ENCODE measurements around the gene CST2.
A peak's percentile ranks its signal among the peaks of the same experiment; 100 is the strongest.
"Not testable (repeated sequence)": the region's sequence is repeated elsewhere in the genome, so short reads cannot be mapped to it uniquely, and the experiment has no call there.

The CST2 gene

DNA sequence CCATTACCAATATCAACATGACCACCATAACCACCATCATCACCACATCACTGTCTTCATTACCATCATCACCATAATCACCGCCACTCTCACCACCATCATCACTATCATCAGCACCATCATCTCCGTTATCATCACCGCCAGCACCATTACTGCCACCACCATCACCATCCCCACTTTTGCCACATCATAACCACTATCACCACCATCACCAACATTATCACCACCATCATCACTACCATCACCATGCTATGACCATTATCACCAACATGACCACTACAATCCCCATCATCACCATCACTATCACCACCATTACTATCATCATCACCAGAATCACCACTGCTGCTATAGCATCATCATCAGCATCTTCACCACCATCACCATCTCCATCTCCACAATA, 25.7 kb downstream of the CST2 start:
- no peak for DNase-seq (ENCODE audit: low spot score)

DNA sequence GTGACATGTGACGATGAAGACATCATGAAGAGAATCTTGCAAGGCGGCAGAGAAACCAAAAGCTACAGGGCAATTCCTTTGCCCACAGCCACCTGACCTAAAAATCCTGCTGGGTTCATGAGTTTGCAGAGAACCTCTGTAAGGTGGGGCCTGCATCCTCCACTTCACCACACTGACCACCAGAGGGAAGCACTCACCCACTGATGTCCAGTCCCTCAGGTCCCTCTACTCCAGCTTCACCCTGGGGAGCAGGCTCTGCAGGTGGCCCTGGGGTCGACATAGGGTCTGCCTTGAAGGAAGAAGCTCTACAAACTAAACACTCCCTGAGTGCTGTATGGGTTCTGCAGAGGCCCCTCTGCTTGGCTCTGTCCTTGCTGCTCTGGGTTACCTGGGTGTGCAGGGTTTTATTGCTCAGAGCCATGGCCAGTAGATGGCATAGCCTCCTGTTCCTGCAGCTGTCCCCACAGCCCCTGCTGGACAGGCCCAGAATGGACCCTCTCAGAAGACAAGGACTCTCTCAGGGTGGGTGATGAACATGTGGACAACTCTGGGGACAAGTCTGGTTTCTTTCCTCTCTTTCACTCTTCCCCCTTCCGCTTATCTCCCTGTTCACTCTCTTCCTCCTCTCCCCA, 27.2 kb downstream of the CST2 start:
- peak; percentile 28 for DNase-seq (ENCODE audit: low spot score)

DNA sequence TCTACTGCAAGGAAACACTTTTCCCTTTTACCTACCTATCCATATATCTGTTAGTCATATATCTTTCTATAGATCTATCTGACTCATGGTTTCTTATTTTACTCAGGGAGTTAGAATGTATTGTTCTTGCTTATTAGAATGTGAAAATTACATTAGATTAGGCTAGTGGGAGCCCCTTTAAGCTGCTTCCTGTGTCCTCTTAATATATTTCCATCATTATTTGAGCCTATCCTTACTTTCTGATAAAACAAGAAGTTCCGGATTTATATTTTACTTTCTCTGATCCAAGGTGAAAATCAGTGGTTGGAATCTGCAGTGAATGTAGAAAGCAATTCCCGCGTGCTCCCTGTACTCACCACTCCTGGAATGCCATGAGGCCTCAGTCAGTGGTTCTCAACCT, 31.0 kb downstream of the CST2 start:
- DNase-seq (ENCODE audit: low spot score) = no peak

DNA sequence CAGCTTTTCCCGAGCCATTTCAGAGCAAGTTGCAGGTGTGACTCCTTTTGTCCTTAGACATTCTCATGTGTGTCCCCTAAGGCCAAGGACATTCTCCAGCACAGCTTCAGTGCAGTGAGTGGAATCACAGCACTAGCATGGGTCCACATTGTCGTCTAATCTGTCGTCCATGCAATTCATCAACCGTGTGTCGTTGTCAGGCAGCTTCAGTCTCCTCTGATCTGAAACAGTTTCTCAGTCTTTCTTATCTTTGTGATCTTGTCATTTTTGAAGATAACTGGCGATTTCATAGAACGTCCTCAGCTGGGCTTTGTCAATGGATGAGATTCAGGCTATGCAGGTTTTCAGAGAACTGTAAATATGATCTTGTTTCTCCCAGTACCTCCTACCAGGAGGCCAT, 31.7 kb downstream of the CST2 start:
- DNase-seq (ENCODE audit: low spot score) = no peak

DNA sequence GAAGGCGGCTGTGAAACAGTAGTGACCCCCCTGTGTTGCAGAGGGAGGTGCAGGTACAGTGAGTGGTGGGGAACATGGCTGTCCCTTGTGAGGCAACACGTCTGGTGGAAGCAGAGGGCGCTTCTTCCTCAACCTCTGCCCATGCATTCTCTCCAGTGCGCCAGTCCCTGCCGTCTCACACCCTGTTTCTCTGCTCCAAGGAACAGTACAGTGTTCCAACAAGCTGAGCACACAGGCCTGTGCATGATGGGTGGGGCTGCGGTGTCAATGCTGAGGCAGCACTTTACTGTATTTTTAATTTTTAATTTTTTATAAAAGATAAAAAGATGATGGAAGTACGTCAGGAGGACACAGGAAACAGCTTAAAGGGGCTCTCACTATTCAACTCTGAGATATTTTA, 32.5 kb downstream of the CST2 start:
- no peak for DNase-seq (ENCODE audit: low spot score)

- no peak for DNase-seq (ENCODE audit: low spot score)
Observed at GRCh38 chr20:23783447-23783846, 43.1 kb downstream of the CST2 start.

DNA sequence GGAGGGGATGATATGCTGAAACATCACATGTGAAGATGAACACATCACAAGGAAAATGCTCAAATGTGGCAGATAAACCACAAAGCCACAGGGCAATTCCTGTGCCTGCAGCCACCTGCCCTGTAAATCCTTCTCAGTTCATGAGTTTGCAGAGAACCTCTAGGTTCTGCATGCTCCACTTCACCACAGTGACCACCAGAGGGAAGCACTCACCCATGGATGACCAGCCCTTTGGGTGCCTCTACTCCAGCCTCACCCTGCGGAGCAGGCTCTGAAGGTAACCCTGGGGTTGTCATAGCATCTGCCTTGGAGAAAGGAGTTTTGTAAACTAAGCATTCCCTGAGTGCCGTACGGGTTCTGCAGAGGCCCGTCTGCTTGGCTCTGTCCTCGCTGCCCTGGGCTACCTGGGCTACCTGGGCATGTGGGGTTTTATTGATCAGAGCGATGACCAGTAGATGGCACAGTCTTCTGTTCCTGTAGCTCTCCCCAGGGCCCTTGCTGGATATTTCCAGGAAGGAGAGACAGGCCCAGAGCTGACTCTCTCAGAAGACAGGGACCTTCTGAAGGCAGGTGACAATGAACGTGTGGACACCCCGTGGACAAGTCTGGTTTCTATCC, 44.1 kb downstream of the CST2 start:
- DNase-seq (ENCODE audit: low spot score) = peak; percentile 52

- not testable (repeated sequence) for DNase-seq (ENCODE audit: low spot score)
Observed at GRCh38 chr20:23778676-23779075, 47.9 kb downstream of the CST2 start.

DNA sequence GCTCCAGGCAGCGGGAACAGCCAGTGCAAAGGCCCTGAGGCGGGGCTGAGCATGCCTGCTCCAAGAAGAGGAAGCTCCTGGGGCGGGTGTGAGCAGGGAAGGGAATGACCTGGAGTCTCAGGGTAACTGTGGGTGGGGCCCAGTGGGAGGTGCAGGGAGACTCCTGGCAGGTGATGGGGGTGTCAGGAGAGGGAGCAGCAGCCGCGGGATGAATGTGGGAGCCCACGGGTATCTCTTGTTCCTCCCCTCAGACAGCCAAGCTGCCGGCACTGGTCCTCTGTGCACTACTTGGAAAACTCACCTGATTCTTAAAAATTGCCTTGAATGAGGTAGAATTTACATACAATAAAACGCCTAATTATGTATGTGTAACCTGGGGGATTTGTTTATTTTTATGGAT, 49.1 kb downstream of the CST2 start:
- not testable (repeated sequence) for DNase-seq (ENCODE audit: low spot score)

GRCh38 chr20:23776067-23776771, 50.3 kb downstream of the CST2 start:
- DNase-seq (ENCODE audit: low spot score) = peak; percentile 15

DNA sequence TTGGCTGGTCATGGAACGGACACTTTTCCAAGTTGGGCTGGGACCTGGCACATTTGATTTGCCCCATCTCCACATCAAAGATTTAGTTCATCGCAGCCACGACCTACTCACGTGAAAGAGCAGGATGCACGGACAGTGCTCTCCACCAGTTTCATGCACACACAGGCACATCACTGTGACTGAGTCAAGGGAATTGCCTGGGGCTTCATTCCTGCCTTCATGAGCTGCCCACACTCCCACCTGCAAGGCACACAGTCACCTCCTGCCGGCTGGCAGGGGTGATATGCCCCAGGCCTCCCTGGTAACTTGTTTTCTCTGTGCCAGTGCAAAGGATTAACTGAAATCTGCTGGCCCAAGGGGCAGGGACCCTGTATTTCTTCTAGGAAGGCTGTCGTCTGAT, 52.4 kb downstream of the CST2 start:
- DNase-seq (ENCODE audit: low spot score) = no peak
